ENCODE measurements around the gene RFX1.
A peak's percentile ranks its signal among the peaks of the same experiment; 100 is the strongest.
"Not testable (repeated sequence)": the region's sequence is repeated elsewhere in the genome, so short reads cannot be mapped to it uniquely, and the experiment has no call there.

Gene RFX1

DNA sequence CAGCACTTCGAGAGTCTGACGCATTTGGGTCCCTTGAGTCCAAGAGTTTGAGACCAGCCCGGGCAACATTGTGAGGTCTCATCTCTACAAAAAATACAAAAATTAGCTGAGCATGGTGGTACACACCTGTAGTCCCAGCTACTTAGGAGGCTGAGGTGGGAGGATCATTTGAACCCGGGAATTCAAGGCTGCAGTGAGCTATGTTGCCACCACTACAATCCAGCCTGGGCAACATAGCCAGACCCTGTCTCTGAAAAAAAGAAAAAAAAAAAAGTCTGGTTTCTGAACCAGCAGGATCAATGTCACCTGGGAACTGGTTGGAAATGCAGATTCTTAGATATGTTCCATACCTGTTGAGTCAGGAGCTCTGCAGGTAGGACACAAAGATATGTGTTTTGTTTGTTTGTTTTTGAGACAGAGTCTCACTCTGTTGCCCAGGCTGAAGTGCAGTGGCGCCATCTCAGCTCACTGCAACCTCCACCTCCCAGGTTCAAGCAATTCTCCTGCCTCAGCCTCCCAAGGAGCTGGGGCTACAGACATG is 20.6 kb upstream of the RFX1 start:
- not testable (repeated sequence) for DNase-seq

DNA sequence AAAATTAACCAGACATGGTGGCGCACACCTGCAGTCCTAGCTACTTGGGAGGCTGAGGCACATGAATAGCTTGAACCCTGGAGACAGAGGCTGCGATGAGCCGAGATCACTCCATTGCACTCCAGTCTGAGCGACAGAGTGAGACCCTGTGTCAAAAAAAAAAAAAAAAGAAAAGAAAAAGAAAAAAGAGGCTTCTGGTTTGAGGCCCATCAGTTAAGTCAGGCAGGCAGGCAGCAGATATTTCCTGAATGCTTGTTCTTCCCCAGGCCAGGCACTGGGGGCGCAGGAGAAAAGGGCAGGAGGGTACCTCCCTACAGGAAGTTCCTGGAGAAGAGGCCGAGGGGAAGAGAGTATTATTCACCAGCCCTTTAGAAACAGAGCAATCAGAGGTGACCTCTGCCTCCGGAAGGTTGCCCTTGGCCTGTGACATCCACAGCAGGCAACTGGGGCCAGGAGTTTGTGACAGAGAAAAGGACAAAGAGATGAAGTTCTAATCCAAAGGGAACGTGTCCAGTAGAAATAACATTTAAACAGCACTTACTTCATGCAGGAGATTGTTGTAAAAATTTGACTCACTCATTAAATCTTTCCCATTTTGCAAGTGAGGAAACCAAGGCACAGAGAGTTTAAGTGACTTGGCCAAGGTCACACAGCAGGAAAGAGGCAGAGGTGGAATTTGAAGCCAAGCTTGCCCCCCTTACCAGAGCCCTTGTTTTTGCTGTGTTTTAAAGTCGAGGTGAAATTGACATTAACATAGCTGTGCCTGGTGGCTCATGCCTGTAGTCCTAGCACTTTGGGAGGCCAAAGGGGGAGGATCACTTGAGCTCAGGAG is 17.5 kb upstream of the RFX1 start:
- DNase-seq = no peak

DNA sequence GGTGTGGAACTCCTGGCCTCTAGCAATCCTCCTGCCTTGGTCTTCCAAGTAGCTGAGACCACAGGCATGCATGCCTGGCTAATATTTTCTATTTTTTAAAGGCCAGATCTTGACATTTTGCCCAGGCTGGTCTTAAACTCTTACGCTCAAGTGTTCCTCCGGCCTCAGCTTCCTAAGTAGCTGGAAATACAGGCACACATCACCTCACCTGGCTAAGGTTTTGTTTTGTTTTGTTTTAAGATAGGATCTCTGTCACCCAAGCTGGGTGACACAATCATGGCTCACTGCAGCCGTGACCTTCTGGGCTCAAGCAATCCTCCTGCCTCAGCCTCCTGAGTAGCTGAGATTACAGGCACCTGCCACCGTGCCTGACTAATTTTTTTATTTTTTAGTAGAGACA is 16.3 kb upstream of the RFX1 start:
- no peak for DNase-seq

DNA sequence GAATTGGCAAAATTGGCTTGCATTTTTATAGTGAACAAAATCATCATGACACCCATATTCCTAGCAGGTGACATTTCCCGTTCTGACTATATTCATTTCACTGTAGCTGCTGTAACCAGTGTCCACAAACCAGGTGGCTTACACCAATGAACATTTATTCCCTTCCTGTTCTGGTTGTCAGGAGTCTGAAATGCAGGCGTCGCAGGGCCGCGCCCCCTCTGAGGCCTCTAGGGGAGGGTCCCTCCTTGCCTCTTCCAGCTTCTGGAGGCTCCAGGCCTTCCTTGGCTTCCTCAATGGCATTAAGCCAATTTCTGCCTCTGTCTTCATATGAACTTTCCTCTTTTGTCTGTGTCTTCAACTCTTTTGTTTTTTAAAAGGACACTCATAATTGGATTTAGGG is 15.4 kb upstream of the RFX1 start:
- DNase-seq = no peak

DNA sequence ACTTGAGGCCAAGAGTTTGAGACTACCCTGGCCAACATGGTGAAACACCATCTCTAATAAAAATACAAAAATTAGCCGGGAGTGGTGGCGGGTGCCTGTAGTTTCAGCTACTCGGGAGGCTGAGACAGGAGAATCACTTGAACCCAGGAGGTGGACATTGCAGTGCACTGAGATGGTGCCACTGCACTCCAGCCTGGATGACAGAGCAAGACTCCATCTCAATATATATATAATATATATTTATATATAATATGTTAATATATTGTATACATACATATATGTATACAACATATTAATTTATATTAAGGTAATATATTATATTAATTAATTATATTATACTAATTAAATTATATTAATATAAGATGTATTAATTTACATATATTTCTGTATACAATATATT is 13.6 kb upstream of the RFX1 start:
- DNase-seq = not testable (repeated sequence)

DNA sequence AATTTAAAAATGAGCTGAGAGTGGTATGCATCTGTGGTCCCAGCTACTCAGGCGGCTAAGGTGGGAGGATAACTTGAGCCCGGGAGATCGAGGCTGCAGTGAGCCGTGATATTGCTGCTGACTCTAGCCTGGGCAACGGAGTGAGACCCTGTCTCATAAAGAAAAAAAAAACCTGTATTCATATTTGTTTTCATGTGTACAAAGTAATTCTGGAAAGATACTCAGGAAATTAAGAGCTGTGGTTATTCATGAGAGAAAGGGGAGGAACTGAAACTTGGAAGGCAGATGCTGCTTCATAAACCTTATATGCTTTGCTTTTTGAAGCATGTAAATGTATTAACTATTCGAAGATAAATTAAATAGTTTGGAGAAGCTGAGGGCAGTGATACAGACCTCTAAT is 13.0 kb upstream of the RFX1 start:
- DNase-seq = no peak

DNA sequence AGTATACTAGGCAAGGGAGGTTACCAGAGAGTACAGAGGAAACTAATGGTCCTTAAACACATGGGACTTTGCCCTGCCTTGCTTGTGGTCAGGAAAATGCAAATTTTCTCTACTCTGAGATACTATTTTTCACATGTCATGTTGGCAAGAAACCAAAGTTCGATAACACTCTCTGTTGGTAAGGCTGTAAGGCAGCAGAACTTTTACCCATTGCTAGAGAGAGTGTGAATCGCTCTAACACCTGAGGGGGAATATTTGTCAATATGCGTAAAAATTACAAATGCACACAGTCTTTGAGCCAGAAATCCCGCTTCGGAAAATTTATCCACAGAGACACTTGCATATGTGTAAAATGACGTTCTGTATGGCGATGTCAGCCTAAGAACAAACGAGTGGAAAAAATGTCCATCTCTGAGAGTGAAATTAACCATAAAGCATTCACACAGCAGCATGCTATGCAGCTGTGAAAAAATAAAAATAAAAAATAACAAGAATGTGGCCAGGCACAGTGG is 9.5 kb upstream of the RFX1 start:
- no peak for DNase-seq

DNA sequence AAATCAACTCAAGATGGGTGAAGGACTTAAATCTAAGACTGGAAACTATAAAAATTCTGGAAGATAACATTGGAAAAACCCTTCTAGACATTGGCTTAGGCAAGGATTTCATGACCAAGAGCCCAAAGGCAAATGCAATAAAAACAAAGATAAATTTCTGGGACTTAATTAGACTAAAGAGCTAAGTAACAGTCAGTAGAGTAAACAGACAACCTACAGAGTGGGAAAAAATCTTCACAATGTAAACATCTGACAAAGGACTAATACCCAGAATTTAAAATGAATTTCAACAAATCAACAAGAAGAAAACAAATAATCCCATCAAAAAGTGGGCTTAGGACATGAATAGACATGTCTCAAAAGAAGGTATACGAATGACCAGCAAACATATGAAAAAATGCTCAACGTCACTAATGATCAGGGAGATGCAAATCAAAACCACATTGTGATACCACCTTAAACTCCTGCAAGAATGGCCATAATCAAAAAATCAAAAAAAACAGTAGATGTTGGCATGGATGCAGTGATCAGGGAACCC is 6.3 kb upstream of the RFX1 start:
- DNase-seq = no peak

DNA sequence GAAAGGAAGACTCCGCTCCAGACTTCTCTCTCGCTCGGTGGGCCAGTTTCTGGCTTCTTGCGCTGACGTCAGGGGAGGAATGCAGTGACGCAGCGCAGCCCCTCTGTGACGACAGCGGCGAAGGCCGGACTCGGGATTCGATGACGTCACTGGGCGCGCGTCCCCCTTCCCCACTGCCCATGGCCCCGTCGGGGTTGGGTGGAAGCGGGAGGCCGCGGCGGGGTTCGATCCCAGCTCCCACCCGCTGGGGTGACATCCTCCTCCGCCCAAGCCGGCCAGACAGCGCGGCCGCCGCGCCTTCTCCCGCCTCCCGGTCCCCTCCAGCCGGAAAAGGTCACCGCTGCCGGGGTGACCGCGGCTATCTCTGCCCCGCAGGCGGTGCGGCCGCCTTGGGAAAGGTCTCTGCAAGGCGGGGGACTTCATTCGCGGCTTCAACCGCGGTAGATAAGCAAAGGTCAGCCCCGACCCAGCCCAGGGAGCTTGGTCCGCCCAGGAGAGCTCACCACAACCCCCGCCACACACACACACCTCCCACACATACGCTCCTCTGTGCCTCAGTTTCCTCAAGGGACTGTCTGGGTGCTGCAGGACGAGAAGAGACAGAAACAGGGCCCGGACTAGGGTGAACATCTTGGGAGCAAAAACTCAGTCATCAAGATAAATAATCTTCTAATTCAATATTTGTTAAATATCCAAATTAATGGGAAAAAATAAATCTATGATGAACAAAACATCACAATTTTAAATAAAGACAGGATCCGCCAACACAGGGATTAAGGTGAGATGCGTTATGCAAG is 844 bp upstream of the RFX1 start:
- no peak for DNase-seq

DNA sequence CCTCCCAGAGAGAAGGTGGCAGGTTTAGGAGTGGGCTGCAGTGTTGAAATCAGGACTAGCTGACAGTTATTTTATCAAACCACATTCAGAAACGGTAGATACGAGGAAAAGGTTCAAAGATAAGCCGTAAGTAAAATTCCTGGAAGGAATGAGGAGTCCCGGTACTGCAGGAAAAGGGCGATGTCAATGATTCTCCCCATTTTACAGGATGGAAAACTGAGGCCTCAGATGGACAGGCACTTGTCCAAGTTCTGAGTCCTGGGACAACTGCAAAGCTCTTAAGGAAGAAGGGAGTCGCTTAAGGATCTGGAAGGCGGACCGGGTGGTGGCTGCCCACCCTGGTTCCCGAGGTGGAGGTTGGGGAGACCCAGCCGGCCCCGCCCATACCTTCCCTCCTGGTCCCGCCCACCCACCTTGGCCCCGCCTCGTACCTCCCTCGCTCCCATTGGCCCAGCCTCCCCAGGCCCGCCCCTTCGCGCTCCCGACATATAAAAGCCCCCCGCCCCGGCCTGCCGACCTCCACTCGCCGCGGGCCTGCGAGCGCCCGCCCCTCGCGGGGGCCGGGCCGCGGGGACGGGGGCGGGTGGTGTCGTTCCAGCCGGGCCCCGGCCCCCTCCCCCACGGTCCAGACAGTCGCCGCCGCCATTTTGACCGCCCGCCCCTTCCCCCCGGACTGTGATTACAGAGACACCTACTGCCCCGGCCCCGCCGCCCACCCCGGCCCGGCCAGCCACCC is 603 bp downstream of the RFX1 start:
- peak; percentile 54 for DNase-seq

DNA sequence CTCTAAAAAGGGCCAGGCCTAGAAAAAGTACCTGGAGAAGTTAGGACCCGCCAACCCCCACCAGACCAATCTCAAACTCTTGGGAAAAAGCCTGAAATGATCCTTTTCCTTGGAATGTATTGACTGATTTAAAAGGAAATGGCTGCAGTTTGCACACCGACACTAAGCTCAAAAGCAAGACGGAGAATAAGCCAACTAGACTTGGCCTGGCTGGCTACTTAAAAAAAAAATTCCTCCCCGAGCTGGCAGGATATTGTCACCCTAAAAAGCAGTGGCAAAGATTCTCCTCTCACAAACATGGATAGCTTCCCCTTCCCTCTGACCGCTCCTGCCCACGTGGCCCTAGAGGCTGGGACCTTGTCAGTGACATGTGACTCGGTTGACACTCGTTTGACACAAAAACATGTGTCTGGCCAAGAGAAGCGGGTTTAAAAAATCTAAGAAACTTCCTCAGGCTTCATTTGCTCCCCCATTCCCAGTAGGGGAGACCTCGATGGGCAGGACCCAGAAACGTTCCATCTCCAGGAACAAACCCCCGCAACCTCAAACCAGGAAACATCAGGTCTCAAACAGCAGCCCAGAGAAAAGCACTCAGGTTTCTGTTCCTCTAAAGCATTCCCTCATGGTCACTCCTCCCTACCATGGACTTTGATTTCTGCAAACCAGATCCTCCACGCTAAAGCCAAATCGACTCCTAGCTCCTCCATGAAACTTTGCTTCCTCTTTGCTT is 1.3 kb downstream of the RFX1 start:
- no peak for DNase-seq

DNA sequence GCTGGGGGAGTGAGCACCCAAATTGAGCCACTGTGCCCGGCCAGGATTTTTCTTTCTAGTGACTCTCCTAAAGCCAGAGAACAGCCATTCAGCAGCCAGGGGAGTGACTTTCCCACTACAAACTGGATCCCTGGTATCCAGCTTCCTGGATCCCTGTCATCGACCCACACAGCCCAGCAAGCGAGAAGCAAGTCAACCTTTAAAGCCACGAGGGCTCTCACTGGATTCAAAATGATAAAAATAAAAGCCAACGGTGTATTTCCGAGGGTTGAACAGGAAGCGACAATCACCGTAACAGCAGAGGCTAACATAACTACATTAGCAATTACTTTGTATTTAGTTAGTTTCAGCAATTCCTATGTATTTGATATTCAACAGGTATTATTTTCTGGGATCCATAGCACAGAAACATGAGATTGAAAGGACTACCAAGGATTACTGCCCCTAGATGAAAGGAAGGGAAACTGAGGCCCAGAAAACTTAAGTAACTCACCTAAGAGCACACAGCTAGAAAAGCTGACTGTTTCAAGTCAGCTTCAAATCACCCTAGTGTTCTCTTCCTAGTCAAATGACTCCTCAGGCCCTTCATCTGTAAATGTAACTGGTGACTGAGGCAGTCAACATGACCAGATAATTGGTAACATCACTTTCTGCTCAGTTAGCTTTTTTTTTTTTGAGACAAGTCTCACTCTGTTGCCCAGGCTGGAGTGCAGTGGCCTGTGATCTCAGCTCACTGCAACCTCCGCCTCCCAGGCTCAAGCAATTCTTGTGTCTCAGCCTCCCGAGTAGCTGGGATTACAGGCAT is 2.7 kb downstream of the RFX1 start:
- DNase-seq = no peak

DNA sequence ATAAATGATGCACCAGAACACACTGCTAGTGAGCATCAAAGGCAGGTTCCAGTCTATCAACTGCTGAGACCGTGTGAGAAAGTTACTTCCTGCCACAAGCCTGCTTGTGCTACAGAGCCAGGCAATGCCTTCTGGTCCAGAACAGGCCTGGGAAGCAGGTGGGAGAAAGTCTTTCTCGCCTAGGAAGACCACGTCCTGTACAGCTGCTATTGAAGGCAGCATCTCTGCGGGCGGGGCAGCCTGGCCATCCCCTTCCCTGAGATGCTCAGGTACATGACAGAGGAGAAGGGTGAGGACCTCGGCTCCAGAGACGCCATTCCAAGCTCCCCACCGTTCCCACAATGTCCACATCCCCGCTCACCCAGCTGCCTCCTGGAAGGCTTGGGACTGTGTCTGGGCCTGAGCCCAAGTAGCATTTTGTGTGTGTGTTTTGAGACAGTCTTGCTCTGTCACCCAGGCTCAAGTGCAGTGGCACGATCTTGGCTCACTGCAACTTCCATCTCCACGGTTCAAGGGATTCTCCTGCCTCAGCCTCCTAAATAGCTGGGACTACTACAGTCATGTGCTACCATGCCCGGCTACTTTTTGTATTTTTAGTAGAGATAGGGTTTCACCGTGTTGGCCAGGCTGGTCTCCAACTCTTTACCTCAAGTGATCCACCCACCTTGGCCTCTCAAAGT is 3.4 kb downstream of the RFX1 start:
- no peak for DNase-seq

DNA sequence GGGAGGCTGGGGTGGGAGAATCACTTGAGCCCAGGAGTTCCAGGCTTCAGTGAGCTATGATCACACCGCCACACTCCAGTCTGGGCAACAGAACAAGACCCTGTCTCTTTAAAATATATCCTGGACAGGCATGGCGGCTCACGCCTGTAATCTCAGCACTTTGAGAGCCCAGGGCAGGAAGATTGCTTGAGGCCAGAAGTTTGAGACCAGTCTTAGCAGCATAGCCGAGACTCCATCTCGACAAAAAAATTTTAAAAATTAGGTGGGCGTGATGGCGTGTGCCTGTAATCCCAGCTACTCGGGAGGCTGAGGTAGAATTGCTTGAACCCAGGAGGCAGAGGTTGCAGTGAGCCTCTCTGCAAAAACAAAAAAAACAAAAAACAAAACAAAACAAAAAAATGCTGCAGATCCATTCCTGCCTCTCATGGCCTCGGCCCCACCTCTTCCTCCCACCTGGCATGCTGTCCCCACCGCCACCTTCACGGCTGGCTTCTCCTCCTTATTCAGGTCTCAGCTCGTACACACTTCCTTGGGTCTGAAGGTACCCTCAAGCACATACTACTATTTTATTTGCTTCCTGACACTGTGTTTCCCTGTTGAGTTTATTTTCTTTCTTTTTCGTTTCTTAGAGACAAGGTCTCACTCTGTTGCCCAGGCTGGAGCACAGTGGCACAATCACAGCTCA is 5.3 kb downstream of the RFX1 start:
- DNase-seq = no peak

DNA sequence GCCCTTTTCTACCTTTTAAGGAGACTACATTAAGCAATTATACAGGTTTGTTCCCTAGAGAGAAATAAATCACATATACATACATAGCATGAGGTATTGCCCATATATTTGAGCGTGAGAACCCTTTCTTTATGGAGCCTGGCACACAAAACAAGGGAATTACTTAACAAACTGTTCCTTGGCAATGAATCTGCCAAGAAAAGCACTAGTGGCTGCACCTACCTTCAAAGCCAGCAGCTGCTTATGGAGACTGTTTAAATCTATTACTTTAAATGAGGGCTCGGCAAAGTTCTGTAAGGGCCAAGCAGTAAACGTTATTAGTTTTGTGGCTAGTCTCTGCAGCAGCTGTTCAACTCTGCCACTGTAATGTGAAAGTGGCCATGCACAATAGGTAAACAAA is 7.0 kb downstream of the RFX1 start:
- no peak for DNase-seq

DNA sequence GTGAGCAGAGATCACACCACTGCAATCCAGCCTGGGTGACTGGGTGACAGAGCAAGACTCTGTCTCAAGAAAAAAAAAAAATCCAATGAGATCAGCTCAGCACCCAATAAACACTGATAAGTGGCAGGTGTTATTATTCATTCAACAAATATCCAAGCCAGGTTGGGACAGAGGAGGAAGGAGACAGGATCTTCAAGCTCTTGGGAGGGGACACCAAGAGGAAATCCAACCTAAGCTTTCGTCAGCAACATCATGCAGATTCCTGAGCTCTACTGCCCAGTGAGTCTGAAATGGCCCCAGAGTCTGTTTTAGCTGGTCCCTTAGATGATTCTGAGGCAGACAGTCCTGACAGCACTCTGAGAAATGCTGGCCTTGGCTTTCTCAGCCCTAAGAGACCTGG is 7.7 kb downstream of the RFX1 start:
- no peak for DNase-seq

DNA sequence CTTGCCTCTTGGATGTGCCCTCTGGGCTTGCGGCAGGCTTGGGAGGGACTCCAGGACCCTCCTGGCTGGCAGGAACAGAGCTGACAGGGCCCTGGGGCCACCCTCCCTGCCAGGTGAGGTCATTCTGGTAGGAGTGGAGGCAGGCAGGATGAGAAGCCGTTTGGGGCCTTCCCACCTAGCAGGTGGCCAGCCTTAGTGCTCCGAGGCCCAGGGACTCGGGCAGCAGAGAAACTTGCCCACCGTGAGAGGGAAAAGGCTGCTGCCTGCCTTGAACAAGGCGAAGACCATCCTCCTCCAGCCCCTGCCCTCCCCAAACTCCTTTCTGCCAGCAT is 8.5 kb downstream of the RFX1 start:
- DNase-seq = no peak

DNA sequence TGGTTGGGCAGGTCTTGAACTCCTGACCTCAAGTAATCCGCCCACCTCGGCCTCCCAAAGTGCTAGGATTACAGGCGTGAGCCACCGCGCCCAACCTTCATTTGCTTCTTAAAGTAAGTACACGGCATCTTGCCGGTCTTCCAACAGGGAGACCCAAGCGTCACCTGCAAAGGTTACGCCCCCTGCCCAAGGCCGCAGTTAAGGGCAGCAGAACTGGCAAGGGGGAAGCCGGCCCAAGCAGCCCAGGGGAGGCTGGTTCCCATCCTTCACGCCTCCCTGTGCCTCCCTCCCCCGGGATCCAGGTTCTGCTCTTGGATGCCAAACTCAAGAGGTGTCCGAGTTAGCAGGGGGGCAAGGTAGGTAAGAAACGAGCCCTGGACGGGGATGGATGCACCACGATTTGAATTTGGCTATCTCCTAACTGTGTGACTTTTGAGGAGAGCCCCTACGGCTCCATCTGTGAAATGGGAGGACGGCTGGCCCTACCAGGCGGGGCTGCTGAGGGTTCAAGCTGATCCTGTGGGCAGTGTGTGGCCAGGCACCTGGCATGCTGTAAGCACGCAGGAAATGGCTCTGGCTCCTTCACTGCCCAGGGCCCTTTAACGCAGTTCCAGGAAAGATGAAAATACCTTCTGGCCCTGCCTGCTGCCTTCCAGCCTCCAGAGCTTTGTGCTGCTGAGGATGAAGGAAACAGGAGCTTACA is 9.0 kb downstream of the RFX1 start:
- DNase-seq = no peak

Data from NCI-H446 treated with DMSO at 0.1 percent for 48 hours (cell line).